ENCODE results near the gene STAT4. TPM values are rescaled to one million over a fixed set of nuclear protein-coding genes. Genes with fewer than 3 reads are reported as not detected.

Gene STAT4
- total and polyA plus RNA-seq, 2 experiments from 2014 or later, result 0.31 to 0.45 TPM

GRCh38 chr2:191030521-191031154 lies 120.2 kb downstream of the STAT4 start:
- H3K9me3 ChIP-seq (ENCODE audit: low read depth), result no peaks in the 10 kb centered on the region
- peaks cover 31% of the 10 kb centered on the region for H3K4me1 ChIP-seq (ENCODE audit: low read depth)
- no peak overlapping the region for H3K27ac ChIP-seq
- peak; percentile 69 for TF ChIP-seq CTCF (IDR thresholded peaks at IDR 0.05; ENCODE audit: low read depth, low read length)
- H3K36me3 ChIP-seq, result no peaks in the 10 kb centered on the region
- DNase-seq (ENCODE audit: low read depth in 1 of 2, low spot score in 1 of 2), result peak; percentile 62 to 66
- no peak overlapping the region for H3K4me3 ChIP-seq
- no peaks in the 10 kb centered on the region for H3K27me3 ChIP-seq

GRCh38 chr2:191029280-191029950 lies 121.4 kb downstream of the STAT4 start:
- no peak overlapping the region for H3K4me3 ChIP-seq
- no peak for DNase-seq (ENCODE audit: low read depth in 1 of 2, low spot score in 1 of 2)

GRCh38 chr2:191026377-191026776 lies 124.4 kb downstream of the STAT4 start:
- no peak for DNase-seq (ENCODE audit: low read depth in 1 of 2, low spot score in 1 of 2)
- Histone ChIP-seq H3K4me3 (no peak overlapping the region), H3K36me3 (no peaks in the 10 kb centered on the region), H3K27ac (no peak overlapping the region), H3K4me1 (ENCODE audit: low read depth) (peaks cover 8% of the 10 kb centered on the region), H3K9me3 (ENCODE audit: low read depth) (no peaks in the 10 kb centered on the region), H3K27me3 (no peaks in the 10 kb centered on the region)
- no peak for TF ChIP-seq CTCF (IDR thresholded peaks at IDR 0.05; ENCODE audit: low read depth, low read length)

More at GRCh38 chr2:191029280-191029950, 121.4 kb downstream of the STAT4 start:
- no peaks in the 10 kb centered on the region for H3K27me3 ChIP-seq
- no peaks in the 10 kb centered on the region for H3K9me3 ChIP-seq (ENCODE audit: low read depth)
- peaks cover 31% of the 10 kb centered on the region for H3K4me1 ChIP-seq (ENCODE audit: low read depth)
- no peak overlapping the region for H3K27ac ChIP-seq
- no peaks in the 10 kb centered on the region for H3K36me3 ChIP-seq
- no peak for TF ChIP-seq CTCF (IDR thresholded peaks at IDR 0.05; ENCODE audit: low read depth, low read length)

- no peak overlapping the region for H3K4me3 ChIP-seq
- H3K9me3 ChIP-seq (ENCODE audit: low read depth), result no peaks in the 10 kb centered on the region
- TF ChIP-seq CTCF (IDR thresholded peaks at IDR 0.05; ENCODE audit: low read depth, low read length), result no peak
- H3K36me3 ChIP-seq, result no peaks in the 10 kb centered on the region
- H3K4me1 ChIP-seq (ENCODE audit: low read depth), result peaks cover 4% of the 10 kb centered on the region
- no peaks in the 10 kb centered on the region for H3K27me3 ChIP-seq
- H3K27ac ChIP-seq, result no peak overlapping the region
- DNase-seq (ENCODE audit: low read depth in 1 of 2, low spot score in 1 of 2), result no peak
Observed at GRCh38 chr2:191025135-191025534, 125.7 kb downstream of the STAT4 start.

- H3K4me1 ChIP-seq (ENCODE audit: low read depth), result peaks cover 7% of the 10 kb centered on the region
- H3K4me3 ChIP-seq, result no peak overlapping the region
- no peak for DNase-seq (ENCODE audit: low read depth in 1 of 2, low spot score in 1 of 2)
- H3K36me3 ChIP-seq, result no peaks in the 10 kb centered on the region
- H3K9me3 ChIP-seq (ENCODE audit: low read depth), result no peaks in the 10 kb centered on the region
- H3K27ac ChIP-seq, result no peak overlapping the region
- no peaks in the 10 kb centered on the region for H3K27me3 ChIP-seq
- TF ChIP-seq CTCF (IDR thresholded peaks at IDR 0.05; ENCODE audit: low read depth, low read length), result no peak
Observed at GRCh38 chr2:191023235-191023679, 127.5 kb downstream of the STAT4 start.
